ENCODE data around the gene ADAMTS15.

The ADAMTS15 gene

GRCh38 chr11:130516554-130517505 lies 68.4 kb downstream of the ADAMTS15 start:
- H3K9me3 ChIP-seq = no peaks in the 10 kb centered on the region
- peak overlapping the region; percentile 43 for H3K4me2 ChIP-seq
- no peaks in the 10 kb centered on the region for H4K20me1 ChIP-seq
- H3K4me1 ChIP-seq = peaks cover 10% of the 10 kb centered on the region
- H3K36me3 ChIP-seq = no peaks in the 10 kb centered on the region
- no peak for TF ChIP-seq Cebpa-rat (IDR thresholded peaks at IDR 0.05)
- no peak overlapping the region for H3K9ac ChIP-seq
- H3K27me3 ChIP-seq = no peaks in the 10 kb centered on the region
- no peak overlapping the region for H3K4me3 ChIP-seq
- no peak overlapping the region for H3K27ac ChIP-seq

- no peaks in the 10 kb centered on the region for H4K20me1 ChIP-seq
- H3K4me1 ChIP-seq = peaks cover 10% of the 10 kb centered on the region
- H3K4me3 ChIP-seq = no peak overlapping the region
- no peaks in the 10 kb centered on the region for H3K9me3 ChIP-seq
- H3K36me3 ChIP-seq = no peaks in the 10 kb centered on the region
- H3K27me3 ChIP-seq = no peaks in the 10 kb centered on the region
- TF ChIP-seq Cebpa-rat (IDR thresholded peaks at IDR 0.05) = no peak
- no peak overlapping the region for H3K9ac ChIP-seq
- no peak overlapping the region for H3K27ac ChIP-seq
- no peak overlapping the region for H3K4me2 ChIP-seq
Observed at GRCh38 chr11:130518164-130518680, 69.8 kb downstream of the ADAMTS15 start.

- Histone ChIP-seq H3K9ac (no peak overlapping the region), H4K20me1 (no peaks in the 10 kb centered on the region), H3K4me3 (no peak overlapping the region), H3K27ac (no peak overlapping the region), H3K9me3 (no peaks in the 10 kb centered on the region), H3K27me3 (no peaks in the 10 kb centered on the region), H3K4me2 (no peak overlapping the region), H3K4me1 (peaks cover 10% of the 10 kb centered on the region), H3K36me3 (no peaks in the 10 kb centered on the region)
- no peak for TF ChIP-seq Cebpa-rat (IDR thresholded peaks at IDR 0.05)
Observed at GRCh38 chr11:130519128-130519932, 70.9 kb downstream of the ADAMTS15 start.

- H3K27me3 ChIP-seq = no peaks in the 10 kb centered on the region
- H3K4me1 ChIP-seq = peaks cover 10% of the 10 kb centered on the region
- no peak overlapping the region for H3K9ac ChIP-seq
- H3K4me3 ChIP-seq = no peak overlapping the region
- no peak overlapping the region for H3K27ac ChIP-seq
- H3K36me3 ChIP-seq = no peaks in the 10 kb centered on the region
- H3K9me3 ChIP-seq = no peaks in the 10 kb centered on the region
- TF ChIP-seq Cebpa-rat (IDR thresholded peaks at IDR 0.05) = no peak
- H4K20me1 ChIP-seq = no peaks in the 10 kb centered on the region
- H3K4me2 ChIP-seq = no peak overlapping the region
Observed at GRCh38 chr11:130520271-130520671, 71.8 kb downstream of the ADAMTS15 start.

- H3K9ac ChIP-seq = no peak overlapping the region
- peaks cover 9% of the 10 kb centered on the region for H3K4me1 ChIP-seq
- H3K27ac ChIP-seq = no peak overlapping the region
- H3K27me3 ChIP-seq = no peaks in the 10 kb centered on the region
- no peak overlapping the region for H3K4me2 ChIP-seq
- no peaks in the 10 kb centered on the region for H3K9me3 ChIP-seq
- H3K4me3 ChIP-seq = no peak overlapping the region
- H4K20me1 ChIP-seq = no peaks in the 10 kb centered on the region
- H3K36me3 ChIP-seq = no peaks in the 10 kb centered on the region
- no peak for TF ChIP-seq Cebpa-rat (IDR thresholded peaks at IDR 0.05)
Observed at GRCh38 chr11:130522284-130522961, 74.0 kb downstream of the ADAMTS15 start.

- Histone ChIP-seq H4K20me1 (no peaks in the 10 kb centered on the region), H3K27me3 (no peaks in the 10 kb centered on the region), H3K4me2 (no peak overlapping the region), H3K9ac (no peak overlapping the region), H3K36me3 (no peaks in the 10 kb centered on the region), H3K4me3 (no peak overlapping the region), H3K27ac (no peak overlapping the region), H3K4me1 (peaks cover 17% of the 10 kb centered on the region), H3K9me3 (no peaks in the 10 kb centered on the region)
- TF ChIP-seq Cebpa-rat (IDR thresholded peaks at IDR 0.05) = no peak
Observed at GRCh38 chr11:130523166-130523565, 74.7 kb downstream of the ADAMTS15 start.

GRCh38 chr11:130523609-130524008 lies 75.2 kb downstream of the ADAMTS15 start:
- peaks cover 18% of the 10 kb centered on the region for H3K4me1 ChIP-seq
- no peak overlapping the region for H3K4me3 ChIP-seq
- H4K20me1 ChIP-seq = no peaks in the 10 kb centered on the region
- no peak for TF ChIP-seq Cebpa-rat (IDR thresholded peaks at IDR 0.05)
- no peak overlapping the region for H3K27ac ChIP-seq
- H3K9me3 ChIP-seq = no peaks in the 10 kb centered on the region
- no peaks in the 10 kb centered on the region for H3K27me3 ChIP-seq
- H3K4me2 ChIP-seq = no peak overlapping the region
- no peaks in the 10 kb centered on the region for H3K36me3 ChIP-seq
- no peak overlapping the region for H3K9ac ChIP-seq

- TF ChIP-seq Cebpa-rat (IDR thresholded peaks at IDR 0.05) = no peak
Observed at GRCh38 chr11:130524132-130524790, 75.8 kb downstream of the ADAMTS15 start.

GRCh38 chr11:130525307-130525706 lies 76.9 kb downstream of the ADAMTS15 start:
- no peaks in the 10 kb centered on the region for H4K20me1 ChIP-seq
- H3K9me3 ChIP-seq = no peaks in the 10 kb centered on the region
- H3K4me2 ChIP-seq = no peak overlapping the region
- H3K27ac ChIP-seq = no peak overlapping the region
- no peak overlapping the region for H3K9ac ChIP-seq
- H3K4me3 ChIP-seq = no peak overlapping the region
- H3K27me3 ChIP-seq = no peaks in the 10 kb centered on the region
- no peak for TF ChIP-seq Cebpa-rat (IDR thresholded peaks at IDR 0.05)
- H3K36me3 ChIP-seq = no peaks in the 10 kb centered on the region
- peaks cover 18% of the 10 kb centered on the region for H3K4me1 ChIP-seq

More at GRCh38 chr11:130524132-130524790, 75.8 kb downstream of the ADAMTS15 start:
- H3K4me1 ChIP-seq = peaks cover 18% of the 10 kb centered on the region
- H3K9me3 ChIP-seq = no peaks in the 10 kb centered on the region
- no peaks in the 10 kb centered on the region for H4K20me1 ChIP-seq
- H3K27ac ChIP-seq = no peak overlapping the region
- no peak overlapping the region for H3K4me3 ChIP-seq
- no peak overlapping the region for H3K9ac ChIP-seq
- H3K36me3 ChIP-seq = no peaks in the 10 kb centered on the region
- no peak overlapping the region for H3K4me2 ChIP-seq
- H3K27me3 ChIP-seq = no peaks in the 10 kb centered on the region
